HG02870 (cell line): Measurements from ENCODE around the gene LNP1.
"Not testable (repeated sequence)": the region's sequence is repeated elsewhere in the genome, so short reads cannot be mapped to it uniquely, and the experiment has no call there.

Source experiments
- ATAC-seq: cut with Tn5 transposase; IDR thresholded peaks from one replicate; pipeline ENCODE4 v1.9.1; 2021; ENCODE audit warnings: mild to moderate bottlenecking, moderate library complexity; ENCODE audit not compliant: unreplicated experiment

LNP1 gene

DNA sequence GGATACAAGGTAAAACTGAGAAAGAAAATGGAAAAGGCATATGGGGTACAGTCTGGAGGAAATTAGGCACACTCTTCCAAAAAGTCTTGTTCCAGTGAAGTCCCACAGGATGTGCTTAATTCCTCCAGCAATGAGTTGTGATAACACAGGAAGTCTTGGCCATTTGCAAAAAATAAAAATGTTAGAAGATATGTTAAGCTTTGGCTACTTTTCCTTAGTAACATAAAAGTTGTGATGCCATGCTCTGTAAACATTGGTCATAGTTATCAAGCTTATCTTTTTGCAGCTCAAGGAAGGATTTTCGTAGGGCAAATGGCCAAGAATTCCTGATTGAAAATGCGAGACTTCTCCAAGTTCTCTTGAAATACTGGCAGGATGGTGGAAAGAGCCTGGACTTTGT lies 26.4 kb downstream of the LNP1 start:
- ATAC-seq = no peak

DNA sequence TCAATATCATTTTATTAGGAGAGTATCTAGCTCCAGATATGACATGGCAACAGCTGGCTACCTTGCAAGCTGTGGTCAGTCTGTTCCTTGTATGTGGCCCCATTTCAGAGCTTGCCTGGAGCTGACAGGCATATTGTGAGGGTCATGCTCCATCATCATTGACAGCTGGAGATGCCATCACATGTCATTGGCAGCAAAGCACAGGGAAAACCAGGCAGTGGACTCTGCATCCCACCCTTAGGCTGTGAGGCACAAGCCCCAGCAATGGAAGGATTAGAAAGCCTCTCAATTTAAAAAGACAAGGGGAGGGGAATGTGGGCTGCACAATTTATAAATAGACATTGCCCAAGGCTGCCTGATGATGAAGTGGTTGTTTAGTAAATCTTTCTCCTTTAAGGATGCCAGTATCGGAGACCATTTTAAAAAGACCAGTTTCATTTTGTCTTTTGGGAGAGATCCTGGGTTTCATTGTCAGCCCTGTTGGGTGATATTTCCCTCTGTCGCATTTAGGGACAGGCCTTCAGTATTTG lies 27.9 kb downstream of the LNP1 start:
- ATAC-seq = no peak

DNA sequence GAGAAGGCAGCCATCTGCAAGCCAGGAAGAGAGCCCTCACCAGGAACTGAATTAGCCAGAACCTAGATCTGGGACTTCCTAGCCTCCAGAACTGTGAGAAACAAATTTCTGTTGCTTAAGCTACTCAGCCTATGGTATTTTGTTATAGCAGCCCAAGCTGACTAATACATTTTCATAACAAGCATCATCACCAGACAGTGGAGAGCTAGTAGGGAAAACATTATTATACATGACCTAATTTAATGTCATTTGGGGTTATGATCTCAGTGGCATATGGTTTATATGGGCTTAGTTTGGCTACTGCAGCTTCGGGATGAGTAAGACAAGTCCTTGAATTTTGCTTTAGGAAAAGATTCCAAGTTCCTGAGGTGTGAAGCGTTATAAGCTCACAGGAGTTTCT lies 35.6 kb downstream of the LNP1 start:
- no peak for ATAC-seq

DNA sequence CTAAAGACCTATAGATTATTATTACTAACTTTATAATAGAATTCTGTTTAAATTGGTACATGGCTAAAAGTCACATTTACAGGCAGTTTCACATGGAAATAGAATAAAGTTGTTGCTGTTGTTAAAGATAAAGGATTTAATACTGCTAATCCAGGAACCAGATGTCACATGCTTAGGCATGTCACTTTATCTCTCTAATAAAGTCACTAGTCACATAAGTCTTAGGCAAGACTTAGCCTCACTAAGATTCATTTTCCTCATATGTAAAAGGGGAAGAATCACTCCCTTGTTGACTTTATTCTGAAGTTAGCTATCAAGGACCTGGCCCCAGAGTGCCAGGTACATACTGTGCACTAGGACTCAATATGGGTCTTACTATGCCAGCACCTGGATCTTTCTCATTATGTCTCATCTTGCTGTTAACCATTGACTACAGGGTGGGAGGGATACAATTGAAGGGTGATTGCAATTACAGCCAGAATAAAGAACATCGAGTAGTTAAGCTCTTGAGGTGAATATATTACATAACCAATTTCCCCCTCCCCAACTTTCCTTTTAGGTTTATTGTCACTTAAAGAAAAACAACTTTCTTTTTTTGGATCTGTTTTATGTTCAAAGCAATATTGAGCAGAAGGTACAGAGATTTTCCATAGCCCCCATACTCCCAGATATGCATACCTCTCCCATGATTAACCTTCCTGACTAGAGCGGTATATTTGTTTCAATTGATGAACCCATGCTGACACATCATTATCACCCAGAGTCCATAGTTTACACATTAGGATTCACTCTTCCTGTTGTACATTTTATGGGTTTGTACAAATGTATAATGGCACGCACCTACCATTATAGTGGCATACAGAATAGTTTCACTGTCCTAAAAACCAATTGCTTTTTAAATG lies 36.6 kb downstream of the LNP1 start:
- ATAC-seq = no peak

DNA sequence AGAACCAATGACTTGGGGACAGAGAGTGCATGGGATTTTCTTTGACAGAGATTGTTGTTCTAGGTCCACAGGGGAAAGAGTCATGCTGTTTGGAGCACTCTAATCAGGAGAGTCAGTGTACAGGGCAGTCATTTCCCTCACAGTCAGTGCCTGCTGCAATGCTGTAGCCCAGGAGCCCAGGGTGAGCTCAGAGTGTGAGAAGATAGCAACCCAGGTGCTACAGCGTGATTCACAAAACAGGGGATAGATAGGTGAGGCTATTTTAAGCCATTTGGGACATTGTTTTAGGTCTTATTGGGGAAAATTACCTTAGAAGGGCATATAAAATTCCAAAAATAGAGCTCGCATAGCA lies 37.3 kb downstream of the LNP1 start:
- no peak for ATAC-seq

DNA sequence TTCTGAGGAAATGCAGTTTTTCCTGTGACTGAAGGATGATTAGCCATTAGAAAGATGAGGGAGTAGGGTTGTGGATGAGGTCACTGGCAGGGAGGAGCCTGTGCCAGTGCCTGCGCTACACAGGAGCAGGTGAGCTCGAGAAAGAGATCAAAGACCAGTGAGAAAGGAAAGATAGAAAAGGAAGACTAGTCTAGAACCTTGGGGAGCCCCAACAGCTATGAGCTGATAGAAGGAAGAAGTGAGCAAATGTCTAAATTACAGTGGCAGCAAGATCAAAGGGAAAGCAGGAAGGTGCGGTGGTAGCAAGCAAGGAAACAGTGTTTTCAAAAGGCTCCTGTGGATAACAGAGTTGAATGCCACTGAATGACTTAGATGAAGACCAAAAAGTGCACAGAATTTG lies 39.6 kb downstream of the LNP1 start:
- ATAC-seq = no peak

DNA sequence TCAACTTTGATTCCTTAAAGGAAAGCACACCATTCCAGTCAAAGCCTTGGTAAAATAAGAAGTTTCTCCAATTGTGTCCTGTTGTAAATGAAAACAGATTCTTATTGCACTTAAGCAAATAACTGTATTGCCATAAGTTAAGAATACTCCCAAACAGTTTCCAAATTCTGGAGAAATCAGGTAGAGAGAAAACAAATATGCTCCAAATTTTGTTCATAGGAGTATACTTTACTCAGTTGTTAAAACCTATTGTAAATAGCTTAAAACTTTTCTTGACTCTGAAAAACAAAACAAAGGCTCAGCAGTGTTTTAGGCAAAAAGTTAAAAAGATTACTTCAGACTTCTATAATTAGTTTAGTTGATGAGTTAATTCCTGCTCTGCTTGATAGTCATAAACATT lies 42.4 kb downstream of the LNP1 start:
- no peak for ATAC-seq

DNA sequence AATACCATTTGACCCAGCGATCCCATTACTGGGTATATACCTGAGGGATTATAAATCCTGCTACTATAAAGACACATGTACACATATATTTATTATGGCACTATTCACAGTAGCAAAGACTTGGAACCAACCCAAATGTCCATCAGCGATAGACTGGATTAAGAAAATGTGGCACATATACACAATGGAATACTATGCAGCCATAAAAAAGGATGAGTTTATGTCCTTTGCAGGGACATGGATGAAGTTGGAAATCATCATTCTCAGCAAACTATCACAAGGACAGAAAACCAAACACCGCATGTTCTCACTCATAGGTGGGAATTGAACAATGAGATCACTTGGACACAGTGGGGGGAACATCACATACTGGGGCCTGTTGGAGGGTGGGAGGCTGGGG lies 45.7 kb downstream of the LNP1 start:
- ATAC-seq = not testable (repeated sequence)

DNA sequence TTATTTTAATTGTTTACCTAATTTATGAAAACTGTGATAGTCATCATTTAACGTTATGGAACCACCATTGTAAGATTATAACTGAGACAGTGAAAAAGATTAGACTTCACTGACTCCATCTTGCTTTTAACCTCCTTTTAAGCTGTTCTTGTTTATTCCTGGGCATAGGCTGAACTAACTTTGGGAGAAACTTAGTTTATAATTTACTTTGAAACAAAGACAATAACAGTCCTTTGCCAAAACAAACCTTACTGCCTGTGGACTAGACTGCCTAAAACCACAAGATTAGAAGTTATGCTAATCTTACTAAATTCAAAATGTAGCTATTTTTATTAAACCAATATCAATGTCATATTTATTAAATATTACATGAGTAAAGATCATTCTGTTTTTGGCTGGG lies 46.7 kb downstream of the LNP1 start:
- no peak for ATAC-seq

DNA sequence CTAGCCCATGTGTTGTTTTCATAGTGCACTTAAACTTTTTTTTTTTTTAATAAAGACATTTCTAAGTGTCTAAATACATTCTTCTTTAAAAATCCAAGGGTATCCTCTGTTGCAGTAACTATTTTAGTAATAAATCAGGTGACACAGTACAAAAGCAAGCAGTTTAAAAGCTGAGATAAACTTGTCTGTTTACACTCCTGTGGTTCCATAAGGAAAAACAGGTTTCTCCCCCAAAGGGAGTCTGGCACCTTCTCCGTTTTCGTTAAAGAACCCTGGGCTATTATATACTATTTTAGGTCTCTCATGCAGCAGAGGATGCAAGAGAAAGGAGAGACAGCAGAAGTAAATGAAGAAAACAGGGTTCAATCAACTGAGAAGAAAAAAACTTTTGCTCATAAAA lies 47.9 kb downstream of the LNP1 start:
- no peak for ATAC-seq

DNA sequence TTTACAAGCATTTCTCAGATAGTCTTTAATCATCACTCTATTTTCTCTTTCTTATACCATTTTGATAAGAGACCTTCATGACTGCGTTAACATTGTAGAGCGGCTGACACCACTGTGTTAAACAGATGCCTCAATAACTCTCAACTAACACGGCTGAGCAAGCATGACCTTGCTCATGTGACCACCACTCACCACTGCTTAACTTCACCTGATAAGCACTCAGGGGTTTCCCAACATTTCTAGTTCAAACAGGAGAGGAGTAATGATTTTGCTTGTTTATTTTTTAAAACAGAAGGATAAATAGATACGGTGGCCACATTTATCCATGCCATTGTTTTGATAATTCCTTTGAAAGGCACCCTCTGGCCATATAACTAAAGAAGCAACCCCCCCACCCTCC lies 53.3 kb downstream of the LNP1 start:
- ATAC-seq = no peak

DNA sequence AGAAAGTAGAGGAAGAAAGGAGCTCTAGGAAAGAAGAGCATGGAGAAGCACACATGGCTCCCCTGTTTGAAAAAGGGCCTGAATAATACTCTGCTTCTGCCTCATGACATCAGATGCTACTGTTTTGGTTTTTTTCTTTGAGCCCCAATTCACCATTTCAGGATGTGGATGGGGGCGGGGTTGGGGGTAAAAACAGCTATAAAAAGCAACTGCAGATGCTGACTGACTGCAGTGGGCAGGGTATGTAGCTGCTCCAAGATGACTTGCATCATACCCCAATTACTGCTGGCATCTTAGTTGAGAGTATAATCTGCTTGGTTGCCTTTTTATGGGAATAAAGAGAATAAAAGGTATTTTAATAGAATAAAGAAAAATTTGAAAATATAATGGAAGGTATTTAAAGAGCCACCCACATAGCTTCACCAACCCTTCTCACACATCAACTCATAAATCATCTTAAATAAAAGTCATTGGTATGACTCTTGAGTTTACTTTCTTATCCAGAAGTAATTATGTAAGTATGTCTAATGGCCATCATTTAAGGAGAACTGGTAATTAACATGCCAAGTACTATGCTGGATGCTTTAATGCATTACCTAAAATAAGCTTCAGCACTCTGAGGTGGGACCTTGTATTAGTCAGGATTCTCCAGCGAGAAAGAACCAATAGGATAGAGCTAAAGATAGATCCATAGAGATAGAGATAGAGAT lies 54.7 kb downstream of the LNP1 start:
- no peak for ATAC-seq

DNA sequence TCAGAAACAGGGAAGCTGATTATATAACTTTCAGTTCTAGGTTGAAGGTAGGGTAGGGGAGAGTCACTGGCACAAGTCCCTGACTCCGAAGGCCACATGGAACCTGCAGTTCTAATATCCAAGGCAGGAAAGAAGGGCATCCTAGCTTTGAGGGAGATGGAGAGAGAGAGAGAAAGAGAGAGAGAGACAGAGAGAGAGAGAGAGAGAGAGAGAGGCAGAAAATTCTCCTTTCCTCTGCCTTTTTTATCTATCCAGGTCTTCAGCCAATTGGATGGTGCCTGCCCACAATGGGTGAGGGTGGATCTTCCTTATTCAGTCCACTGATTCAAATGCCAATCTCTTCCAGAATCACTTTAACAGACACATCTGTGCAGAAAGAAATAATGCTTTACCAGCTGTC lies 55.4 kb downstream of the LNP1 start:
- ATAC-seq = no peak

DNA sequence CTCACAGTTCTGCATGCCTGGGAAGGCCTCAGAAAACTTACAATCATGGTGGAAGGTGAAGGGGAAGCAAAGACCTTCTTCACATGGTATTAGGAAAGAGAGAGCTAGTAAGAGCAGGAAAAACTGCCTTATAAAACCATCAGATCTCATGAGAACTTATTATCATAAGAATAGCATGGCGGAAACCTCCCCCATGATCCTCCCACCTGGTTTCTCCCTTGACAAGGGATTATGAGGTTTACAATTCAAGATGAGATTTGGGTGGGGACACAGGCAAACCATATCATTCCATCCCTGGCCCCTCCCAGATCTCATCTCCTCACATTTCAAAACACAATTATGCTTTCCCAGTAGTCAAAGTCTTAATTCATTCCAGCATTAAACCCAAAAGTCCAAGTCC lies 56.5 kb downstream of the LNP1 start:
- no peak for ATAC-seq

DNA sequence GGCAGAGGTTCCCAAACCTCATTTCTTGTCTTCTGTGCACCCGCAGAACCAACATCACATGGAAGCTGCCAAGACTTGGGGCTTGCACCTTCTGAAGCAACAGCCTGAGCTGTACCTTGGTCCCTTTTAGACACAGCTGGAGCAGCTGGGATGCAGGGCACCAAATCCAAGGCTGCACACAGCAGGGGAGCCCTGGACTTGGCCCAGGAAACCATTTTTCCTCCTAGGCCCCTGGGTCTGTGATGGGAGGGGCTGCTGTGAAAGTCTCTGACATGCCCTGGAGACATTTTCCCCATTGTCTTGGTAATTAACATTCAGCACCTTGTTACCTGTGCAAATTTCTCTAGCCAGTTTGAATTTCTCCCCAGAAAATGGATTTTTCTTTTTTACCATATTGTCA lies 57.5 kb downstream of the LNP1 start:
- ATAC-seq = no peak

DNA sequence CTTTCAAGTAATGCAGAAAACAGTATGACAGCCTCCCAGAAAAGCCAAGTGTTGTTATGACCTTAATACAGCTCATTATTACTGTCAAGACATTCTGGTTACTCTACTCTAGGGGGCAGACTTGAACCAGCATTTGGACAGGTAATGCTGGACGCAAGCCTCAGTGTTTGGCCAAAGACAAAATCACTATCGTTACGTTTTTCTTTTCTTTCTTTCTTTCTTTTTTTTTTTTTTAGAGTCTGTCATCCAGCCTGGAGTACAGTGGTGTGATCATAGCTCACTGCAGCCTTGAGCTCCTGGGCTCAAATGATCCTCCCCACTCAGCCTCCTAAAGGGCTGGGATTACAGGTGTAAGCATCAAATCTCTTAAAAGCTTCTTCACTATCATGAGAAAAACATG lies 61.7 kb downstream of the LNP1 start:
- ATAC-seq = peak; percentile 85

DNA sequence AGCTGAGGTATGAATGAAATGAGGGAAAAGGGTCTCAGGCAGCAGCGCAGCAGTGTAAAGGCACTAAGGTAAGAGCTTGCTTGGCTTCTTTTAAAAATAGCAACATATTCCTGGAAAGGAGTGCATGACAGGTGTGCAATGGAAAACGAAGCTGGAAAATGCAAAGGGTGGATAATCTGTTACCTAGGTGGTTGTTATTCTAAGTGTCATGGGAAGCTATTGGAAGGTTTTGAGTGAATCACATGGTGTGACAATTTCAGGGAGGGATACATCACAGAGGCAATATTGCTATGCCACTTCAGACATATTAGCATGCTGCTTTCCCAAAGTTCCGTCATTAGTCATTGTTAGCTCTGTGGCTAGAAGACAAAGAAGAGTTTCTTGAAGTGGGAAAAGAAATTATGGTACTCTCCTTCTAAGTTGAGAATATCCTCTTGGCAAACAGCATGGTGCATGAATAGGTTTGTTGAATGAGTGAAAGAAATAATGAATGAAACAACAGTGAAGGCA lies 62.4 kb downstream of the LNP1 start:
- no peak for ATAC-seq

DNA sequence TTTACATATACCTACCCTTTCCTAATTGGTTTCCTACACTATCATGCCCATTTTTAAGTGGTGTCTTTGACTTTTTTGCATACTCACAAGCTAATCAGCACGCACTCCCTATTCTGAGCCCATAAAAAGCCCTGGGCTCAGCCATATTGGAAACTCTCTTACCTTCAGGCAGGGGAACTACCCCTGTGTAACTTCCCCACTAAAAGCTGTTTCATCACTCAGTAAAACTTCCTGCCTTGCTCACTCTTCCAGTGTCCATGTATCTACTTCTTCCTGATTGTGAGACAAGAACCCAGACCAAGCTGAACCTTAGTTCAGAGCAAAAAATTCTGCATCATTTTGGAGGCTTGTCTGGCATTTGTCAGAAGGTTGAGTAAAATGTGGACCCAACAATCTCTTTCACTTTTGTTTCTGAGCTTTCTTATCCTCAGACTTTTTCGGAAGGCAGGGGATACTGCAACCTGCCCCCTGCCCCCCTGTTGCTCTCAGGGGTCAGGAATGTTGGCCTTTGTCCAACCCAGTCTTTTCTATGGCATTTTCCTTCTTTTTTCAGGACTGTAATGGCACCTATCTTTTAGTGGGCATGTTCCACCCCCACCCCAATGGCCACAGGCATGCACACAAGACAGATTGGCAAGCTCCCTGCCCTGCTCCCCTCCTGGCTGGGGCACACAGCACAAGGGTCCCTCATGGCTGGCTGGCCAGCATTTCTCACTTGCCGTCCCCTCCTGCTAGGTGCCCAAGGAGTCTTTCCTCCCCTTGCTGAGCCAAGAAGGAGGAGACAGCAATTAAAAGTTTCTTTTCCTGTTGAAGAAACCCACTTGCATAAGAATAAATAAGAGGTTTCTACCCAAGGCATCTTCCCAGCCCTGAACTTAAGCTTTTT lies 64.8 kb downstream of the LNP1 start:
- peak; percentile 39 for ATAC-seq

DNA sequence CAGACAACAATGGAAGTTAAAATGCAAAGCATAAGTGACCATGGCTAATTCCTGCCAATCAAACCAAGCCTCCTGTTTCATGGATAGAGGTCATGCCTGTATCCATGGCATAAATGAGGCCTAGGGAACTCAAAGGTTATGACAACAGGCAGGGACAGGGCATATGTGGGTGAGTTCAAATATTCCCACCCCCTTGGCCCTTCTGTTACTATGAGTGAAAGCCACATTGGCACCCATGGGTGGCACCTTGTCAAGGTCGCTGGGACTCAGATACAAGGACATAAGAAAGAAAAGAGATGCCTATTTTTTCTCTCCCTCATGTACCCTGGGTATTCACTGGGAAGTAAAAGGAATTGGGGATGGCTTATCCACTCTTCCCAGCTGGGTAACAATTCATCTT lies 65.8 kb downstream of the LNP1 start:
- ATAC-seq = no peak

DNA sequence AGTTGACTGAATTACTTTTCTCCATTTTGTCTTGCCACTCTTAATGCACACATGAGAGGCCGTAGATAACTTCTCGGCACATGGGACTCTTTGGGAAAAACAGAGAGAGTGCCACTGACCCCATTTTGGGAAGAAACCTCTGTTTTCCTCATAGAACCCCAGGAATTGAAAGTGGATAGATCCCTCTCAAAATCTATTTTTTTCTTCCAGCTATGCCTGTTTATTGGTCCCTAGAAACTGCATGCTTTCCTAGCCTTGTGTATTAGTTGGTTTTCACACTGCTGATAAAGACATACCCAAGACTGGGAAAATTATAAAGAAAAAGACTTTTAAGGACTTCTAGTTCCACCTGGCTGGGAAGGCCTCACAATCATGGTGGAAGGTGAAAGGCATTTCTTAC lies 67.3 kb downstream of the LNP1 start:
- no peak for ATAC-seq

DNA sequence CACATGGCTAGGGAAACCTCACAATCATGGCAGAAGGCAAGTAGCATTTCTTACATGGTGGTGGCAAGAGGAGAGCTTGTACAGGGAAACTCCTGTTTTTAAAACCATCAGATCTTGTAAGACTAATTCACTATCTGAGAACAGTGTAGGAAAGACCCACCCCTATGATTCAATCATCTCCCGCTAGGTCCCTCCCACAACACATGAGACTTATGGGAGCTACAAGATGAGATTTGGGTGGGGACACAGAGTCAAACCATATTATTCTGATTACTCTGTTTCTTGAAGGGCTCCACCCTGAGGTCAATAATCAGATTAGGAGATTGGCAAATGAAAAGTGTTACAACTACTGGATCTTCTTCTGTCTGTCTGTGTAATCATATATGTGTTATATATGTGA lies 69.6 kb downstream of the LNP1 start:
- no peak for ATAC-seq
